ENCODE data around the gene NRCAM. TPM values are rescaled to one million over a fixed set of nuclear protein-coding genes. Genes with fewer than 3 reads are reported as not detected.
A peak's percentile ranks its signal among the peaks of the same experiment; 100 is the strongest.
"Not testable (repeated sequence)": the region's sequence is repeated elsewhere in the genome, so short reads cannot be mapped to it uniquely, and the experiment has no call there.

NRCAM gene
- total RNA-seq, 2 donors from 2014 or later, result 0.92 to 1.1 TPM

- intact Hi-C loops (cut with DNase I, micrococcal nuclease), result no loop called here
- no peak for DNase-seq
- ATAC-seq, result no peak
Measured at GRCh38 chr7:108370616-108371015, 85.6 kb downstream of the NRCAM start.

DNA sequence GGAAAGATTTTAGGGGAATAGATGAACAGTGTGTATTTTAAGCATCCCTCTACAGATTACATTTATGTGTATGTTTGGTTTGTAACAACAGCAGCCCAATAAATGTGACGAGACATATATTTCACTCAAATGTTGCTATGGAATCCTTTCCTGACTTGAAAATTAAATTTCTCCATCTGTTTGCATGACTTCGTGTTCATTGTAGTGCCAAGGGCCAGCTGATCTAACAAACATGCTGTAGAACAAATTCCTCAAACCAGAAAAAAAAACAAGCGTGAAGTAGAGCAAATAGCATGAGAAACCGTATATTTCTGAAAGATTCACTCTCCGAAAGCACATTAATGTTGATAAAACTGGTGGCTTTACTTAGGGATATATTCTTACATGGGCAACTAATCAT, 87.8 kb downstream of the NRCAM start:
- intact Hi-C loops (cut with DNase I, micrococcal nuclease), result no loop called here
- no peak for DNase-seq
- ATAC-seq, result no peak

DNA sequence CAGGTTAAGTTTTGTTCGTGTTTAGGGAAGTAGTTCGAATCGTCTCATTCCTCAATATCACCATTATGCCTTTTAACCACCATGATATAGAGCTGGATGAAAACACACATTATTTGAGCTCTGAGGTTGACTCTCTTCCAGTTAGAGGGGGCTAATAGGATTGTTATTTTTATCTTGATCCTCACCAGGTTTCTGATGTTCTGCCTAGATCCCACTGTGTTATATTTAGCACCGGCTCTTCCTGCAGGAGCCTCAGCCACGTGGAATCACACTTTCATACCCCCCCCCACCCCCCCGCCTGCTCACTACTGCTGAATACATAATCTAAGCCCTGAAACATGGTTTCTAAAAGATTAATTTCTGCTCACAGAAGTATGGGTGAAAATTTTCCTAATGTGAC, 88.3 kb downstream of the NRCAM start:
- ATAC-seq (no peak), DNase-seq (no peak)
- intact Hi-C loops (cut with DNase I, micrococcal nuclease), result no loop called here

DNA sequence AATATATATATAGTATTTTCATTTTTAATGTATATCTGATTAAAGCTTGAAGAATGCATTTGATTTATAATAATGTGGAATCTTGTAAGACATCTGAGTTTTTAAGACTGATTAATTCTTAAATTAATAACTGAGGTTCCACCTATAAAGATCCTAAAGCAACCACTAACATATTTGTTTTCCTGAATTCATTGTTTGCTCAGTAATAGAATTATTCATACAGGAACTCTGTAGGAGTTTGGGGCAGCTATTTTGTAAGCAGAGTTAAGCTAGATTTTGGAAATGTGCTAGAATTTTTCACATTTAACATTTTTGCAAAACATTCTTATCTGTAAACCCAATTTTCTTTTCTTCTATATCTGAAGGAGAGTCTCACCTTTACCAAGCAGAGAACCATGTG, 88.9 kb downstream of the NRCAM start:
- DNase-seq, result no peak
- intact Hi-C loops (cut with DNase I, micrococcal nuclease), result no loop called here
- ATAC-seq, result no peak

DNA sequence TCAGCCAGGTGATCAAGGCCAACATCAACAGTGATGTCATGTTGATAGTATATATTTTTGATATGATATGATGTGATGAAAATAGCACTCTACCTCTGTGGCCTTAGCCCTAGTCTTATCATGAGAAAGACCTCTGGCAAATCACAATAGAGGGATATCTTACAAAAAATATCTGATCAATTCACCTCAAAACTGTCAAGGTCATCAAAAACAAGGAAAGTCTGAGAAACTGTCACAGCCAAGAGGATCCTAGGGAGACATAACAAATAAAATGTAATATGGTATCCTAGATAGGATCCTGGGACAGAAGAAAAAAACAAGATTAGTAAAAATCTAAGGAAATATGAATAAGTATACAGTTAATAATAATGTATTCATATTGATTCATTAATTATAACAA, 92.6 kb downstream of the NRCAM start:
- ATAC-seq (no peak), DNase-seq (no peak)
- intact Hi-C loops (cut with DNase I, micrococcal nuclease), result no loop called here

DNA sequence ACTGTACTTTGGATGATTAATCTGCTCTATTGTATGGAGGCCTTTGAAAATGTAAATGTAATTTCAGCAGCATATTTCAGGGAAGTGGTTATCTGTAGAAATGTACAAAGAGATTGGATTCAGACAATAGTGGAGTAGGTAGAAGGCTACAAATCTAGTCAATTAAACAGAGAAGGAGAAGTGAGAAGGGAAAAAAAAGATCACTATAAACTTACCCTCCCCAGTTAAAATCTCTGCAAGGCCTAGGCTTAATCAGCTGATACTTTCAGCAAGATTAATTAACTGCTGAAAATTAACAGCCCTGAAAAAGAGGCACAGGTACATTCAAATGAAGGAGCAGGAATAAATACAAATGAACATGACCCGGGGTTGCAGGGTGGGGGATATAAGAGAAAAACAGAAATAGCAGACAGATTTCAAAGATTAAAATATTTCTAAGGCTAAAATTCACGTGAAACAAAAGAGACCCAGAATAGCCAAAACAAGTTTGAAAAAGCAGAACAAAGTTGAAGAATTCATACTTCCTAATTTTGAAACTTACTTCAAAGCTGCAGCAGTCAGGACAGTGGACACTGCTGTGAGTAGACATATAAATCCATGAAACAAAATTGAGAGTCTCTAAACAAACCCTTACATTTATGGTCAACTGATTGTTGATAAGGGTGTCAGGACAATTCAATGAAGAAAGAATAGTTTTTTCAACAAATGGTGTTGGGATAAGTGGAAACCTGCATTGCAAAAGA, 96.0 kb downstream of the NRCAM start:
- DNase-seq, result no peak
- no peak for ATAC-seq
- intact Hi-C loops (cut with DNase I, micrococcal nuclease), result no loop called here

DNA sequence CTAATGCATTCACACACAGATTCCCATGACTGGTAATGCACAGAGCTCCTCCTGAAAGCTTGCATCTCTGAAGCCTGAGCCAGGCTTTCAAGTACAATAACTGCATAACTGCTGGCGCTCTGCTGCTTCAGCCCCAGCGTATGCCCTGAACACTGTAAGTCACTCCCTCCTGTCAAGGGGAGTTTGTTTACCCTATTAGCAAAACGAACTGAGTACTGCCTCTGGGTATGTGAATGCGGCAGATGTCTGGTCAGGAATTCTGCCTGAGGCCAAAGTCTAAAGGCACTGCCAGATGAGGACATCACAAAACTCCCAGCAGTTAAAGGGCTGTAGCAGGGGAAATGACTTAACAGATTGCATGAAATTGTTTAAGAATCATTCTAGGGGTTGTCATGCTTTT, 97.7 kb downstream of the NRCAM start:
- peak in 1 of 2 donors; percentile 9 for DNase-seq
- peak; percentile 84 for ATAC-seq
- intact Hi-C loops (cut with DNase I, micrococcal nuclease), result no loop called here

DNA sequence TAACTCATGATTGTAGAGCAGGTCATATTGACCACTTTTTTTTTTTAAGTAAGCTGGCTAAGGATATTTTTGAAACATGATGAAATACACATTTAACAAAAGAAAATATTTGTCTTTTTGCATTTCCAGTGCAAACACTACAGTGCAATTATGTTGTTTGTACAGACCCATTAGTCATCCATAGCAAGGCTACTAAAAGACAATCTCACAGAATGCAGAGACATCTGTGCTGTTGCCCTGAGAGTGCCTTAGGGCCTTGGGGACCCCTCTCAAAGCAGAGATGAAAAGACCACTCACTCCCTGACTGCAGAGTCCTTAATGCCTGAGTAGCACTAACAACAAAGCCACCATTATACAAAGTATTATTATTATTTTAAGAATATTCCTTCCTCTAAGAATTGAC, 104.5 kb downstream of the NRCAM start:
- DNase-seq (no peak), ATAC-seq (no peak)

GRCh38 chr7:108348913-108349312, 107.3 kb downstream of the NRCAM start:
- no peak for DNase-seq
- ATAC-seq, result no peak
- intact Hi-C loops (cut with DNase I, micrococcal nuclease), result no loop called here

More for the DNA sequence above, 104.5 kb downstream of the NRCAM start:
- intact Hi-C loops (cut with DNase I, micrococcal nuclease), result no loop called here

GRCh38 chr7:108347616-108348015, 108.6 kb downstream of the NRCAM start:
- intact Hi-C loops (cut with DNase I, micrococcal nuclease), result no loop called here
- ATAC-seq (no peak), DNase-seq (no peak)

GRCh38 chr7:108345710-108346336, 110.4 kb downstream of the NRCAM start:
- DNase-seq, result no peak
- ATAC-seq, result no peak
- intact Hi-C loops (cut with DNase I, micrococcal nuclease), result no loop called here

DNA sequence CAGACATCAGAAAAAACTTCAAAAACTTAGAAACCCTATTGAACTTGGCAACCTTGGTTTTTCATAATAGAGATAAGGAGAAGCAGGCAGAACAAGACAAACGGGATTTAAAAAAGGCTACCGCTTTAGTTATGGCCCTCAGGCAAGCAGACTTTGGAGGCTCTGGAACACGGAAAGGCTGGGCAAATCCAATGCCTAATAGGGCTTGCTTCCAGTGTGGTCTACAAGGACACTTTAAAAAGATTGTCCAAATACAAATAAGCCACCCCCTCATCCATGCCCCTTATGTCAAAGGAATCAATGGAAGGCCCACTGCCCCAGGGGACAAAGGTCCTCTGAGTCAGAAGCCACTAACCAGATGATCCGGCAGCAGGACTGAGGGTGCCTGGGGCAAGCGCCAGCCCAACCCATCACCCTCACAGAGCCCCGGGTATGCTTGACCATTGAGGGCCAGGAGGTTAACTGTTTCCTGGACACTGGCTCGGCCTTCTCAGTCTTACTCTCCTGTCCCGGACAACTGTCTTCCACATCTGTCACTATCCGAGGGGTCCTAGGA, 115.3 kb downstream of the NRCAM start:
- intact Hi-C loops (cut with DNase I, micrococcal nuclease), result no loop called here
- ATAC-seq, result no peak

GRCh38 chr7:108340406-108340805, 115.8 kb downstream of the NRCAM start:
- ATAC-seq; DNase-seq; intact Hi-C loops (cut with DNase I, micrococcal nuclease): not testable (repeated sequence)

More for the DNA sequence above, 115.3 kb downstream of the NRCAM start:
- DNase-seq, result no peak

GRCh38 chr7:108335269-108335918, 120.8 kb downstream of the NRCAM start:
- intact Hi-C loops (cut with DNase I, micrococcal nuclease), result no loop called here
- ATAC-seq (no peak), DNase-seq (peak in 1 of 2 donors; percentile 12)

- DNase-seq (no peak), ATAC-seq (no peak)
- intact Hi-C loops (cut with DNase I, micrococcal nuclease), result no loop called here
Measured at GRCh38 chr7:108332937-108333336, 123.3 kb downstream of the NRCAM start.

GRCh38 chr7:108331971-108332370, 124.3 kb downstream of the NRCAM start:
- intact Hi-C loops (cut with DNase I, micrococcal nuclease), result no loop called here
- no peak for DNase-seq
- no peak for ATAC-seq

GRCh38 chr7:108330227-108330626, 126.0 kb downstream of the NRCAM start:
- ATAC-seq, result no peak
- intact Hi-C loops (cut with DNase I, micrococcal nuclease), result no loop called here
- no peak for DNase-seq

GRCh38 chr7:108329514-108329913, 126.7 kb downstream of the NRCAM start:
- intact Hi-C loops (cut with DNase I, micrococcal nuclease), result no loop called here
- ATAC-seq (no peak), DNase-seq (no peak)

DNA sequence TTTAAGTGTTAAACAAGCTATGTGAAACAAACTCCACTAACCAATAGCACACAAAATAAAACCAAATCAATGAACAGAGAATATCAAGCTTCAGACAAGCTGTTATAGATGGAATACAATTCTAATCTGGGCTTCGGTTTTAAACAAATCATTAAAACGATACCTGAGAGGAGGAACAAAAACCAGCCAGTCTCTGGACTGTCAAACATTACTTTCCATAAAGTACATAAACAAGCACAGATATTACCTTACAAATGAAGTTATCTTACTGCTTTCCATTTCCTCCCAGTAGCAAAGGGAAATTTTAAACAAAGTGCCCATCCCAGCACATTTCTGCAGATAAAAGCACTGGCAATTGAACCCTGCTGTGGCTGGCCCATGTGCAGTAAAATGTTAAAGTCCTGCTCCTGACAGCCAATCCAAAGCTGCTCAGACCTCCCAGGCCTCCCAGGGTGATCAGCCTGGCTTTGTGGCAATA, 128.0 kb downstream of the NRCAM start:
- DNase-seq, result no peak
- ATAC-seq, result peak; percentile 42
- intact Hi-C loops (cut with DNase I, micrococcal nuclease), result no loop called here

GRCh38 chr7:108327353-108327752, 128.9 kb downstream of the NRCAM start:
- DNase-seq (no peak), ATAC-seq (no peak)
- intact Hi-C loops (cut with DNase I, micrococcal nuclease), result no loop called here
